ENCODE measurements around the gene CAMTA1. TPM values are rescaled to one million over a fixed set of nuclear protein-coding genes. Genes with fewer than 3 reads are reported as not detected.

The CAMTA1 gene
- total RNA-seq, 1 donor from 2014 or later, result 63.8 TPM

DNA sequence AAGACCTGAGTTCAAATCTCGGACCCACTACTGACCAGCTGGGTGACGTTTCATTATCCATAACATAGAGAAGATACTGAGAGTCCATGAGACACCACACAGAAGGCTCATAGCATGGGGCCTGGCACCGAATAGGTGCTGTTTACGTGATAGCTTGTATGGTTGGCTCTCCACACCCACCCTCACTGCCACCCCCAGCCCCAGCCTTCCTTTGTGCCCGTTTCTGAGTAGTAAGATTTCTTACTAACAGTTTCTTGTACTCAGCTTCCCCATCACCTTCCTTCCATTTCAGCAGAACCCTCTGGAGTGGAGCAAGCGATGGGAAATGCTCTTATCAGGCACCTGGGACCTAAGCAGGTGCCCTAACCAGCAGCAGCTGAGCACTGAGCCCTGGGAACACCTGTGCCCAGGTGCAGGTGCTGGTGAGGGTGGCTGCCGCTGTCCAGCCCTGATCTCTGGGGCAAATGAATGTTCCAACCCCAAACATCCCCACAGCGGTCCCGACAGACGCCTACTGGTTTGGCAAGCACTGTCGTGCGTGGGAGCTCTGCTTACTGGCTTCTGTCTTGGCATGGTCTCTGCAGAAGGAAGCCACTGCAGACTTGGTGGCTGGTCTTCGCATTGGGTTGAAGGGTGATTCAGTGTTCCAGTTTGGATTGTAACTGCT, 225.4 kb downstream of the CAMTA1 start:
- H3K27me3 Mint-ChIP-seq (ENCODE audit: low read depth), result peaks cover 34% of the 10 kb centered on the region
- H3K4me3 Mint-ChIP-seq (ENCODE audit: unreplicated experiment), result no peak overlapping the region
- no peak for DNase-seq (ENCODE audit: low spot score)
- TF ChIP-seq, protein P1, sequence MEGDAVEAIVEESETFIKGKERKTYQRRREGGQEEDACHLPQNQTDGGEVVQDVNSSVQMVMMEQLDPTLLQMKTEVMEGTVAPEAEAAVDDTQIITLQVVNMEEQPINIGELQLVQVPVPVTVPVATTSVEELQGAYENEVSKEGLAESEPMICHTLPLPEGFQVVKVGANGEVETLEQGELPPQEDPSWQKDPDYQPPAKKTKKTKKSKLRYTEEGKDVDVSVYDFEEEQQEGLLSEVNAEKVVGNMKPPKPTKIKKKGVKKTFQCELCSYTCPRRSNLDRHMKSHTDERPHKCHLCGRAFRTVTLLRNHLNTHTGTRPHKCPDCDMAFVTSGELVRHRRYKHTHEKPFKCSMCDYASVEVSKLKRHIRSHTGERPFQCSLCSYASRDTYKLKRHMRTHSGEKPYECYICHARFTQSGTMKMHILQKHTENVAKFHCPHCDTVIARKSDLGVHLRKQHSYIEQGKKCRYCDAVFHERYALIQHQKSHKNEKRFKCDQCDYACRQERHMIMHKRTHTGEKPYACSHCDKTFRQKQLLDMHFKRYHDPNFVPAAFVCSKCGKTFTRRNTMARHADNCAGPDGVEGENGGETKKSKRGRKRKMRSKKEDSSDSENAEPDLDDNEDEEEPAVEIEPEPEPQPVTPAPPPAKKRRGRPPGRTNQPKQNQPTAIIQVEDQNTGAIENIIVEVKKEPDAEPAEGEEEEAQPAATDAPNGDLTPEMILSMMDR (IDR thresholded peaks at IDR 0.05), result no peak
- H3K36me3 Mint-ChIP-seq (ENCODE audit: low read depth), result no peaks in the 10 kb centered on the region
- H3K4me1 Mint-ChIP-seq (ENCODE audit: low read depth), result no peaks in the 10 kb centered on the region
- no peaks in the 10 kb centered on the region for H3K9me3 Mint-ChIP-seq (ENCODE audit: low read depth)
- H3K27ac Mint-ChIP-seq (ENCODE audit: unreplicated experiment), result no peak overlapping the region

DNA sequence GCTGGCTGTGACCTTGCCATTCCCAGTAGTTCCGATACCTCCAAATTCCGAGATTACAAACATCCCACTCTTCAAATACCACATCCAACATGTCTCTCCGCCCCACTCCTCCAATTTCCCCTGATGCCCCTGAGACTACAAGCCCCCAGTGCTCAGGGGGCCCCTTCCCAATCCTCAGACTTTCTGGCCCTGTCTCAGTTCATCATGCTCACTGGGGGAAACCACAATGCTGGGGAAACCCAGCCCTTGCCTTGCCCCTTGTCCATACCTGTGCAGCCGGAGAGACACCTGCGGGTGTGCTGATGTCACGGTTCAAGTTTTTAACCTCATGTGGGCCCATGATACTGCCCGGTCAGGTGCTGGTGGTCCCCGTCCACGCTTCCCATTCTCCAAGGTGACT, 226.6 kb downstream of the CAMTA1 start:
- H3K9me3 Mint-ChIP-seq (ENCODE audit: low read depth), result no peaks in the 10 kb centered on the region
- H3K4me3 Mint-ChIP-seq (ENCODE audit: unreplicated experiment), result no peak overlapping the region
- DNase-seq (ENCODE audit: low spot score), result no peak
- TF ChIP-seq, protein P1 (IDR thresholded peaks at IDR 0.05), result no peak
- H3K27me3 Mint-ChIP-seq (ENCODE audit: low read depth), result peaks cover 27% of the 10 kb centered on the region
- no peaks in the 10 kb centered on the region for H3K4me1 Mint-ChIP-seq (ENCODE audit: low read depth)
- H3K27ac Mint-ChIP-seq (ENCODE audit: unreplicated experiment), result no peak overlapping the region
- H3K36me3 Mint-ChIP-seq (ENCODE audit: low read depth), result no peaks in the 10 kb centered on the region

DNA sequence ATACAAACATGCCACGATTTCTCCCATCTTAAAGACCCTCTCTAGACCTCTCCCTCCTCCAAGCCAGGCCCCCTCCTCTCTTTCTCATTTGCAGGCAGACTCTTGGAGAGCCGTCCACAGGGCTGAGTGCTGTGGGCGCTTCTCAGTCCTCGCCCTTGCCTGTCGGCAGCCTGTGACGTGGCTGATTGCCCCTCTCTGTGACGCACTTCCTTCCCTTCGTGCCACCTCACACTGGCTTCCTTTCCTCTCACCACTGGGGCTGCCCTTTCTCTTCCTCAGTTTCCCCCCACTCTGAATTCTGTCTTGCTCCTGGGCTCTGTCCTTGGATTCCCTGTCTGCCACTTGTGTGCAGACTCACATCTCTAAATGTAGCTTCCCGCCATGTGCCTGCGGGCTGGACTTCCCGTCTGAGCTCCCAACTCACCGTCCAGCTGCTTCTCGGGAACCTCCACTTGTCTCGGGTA, 227.2 kb downstream of the CAMTA1 start:
- H3K4me1 Mint-ChIP-seq (ENCODE audit: low read depth), result no peaks in the 10 kb centered on the region
- TF ChIP-seq, protein P1 (IDR thresholded peaks at IDR 0.05), result no peak
- no peak overlapping the region for H3K4me3 Mint-ChIP-seq (ENCODE audit: unreplicated experiment)
- H3K27ac Mint-ChIP-seq (ENCODE audit: unreplicated experiment), result no peak overlapping the region
- no peak for DNase-seq (ENCODE audit: low spot score)
- H3K27me3 Mint-ChIP-seq (ENCODE audit: low read depth), result peaks cover 26% of the 10 kb centered on the region
- no peaks in the 10 kb centered on the region for H3K36me3 Mint-ChIP-seq (ENCODE audit: low read depth)
- no peaks in the 10 kb centered on the region for H3K9me3 Mint-ChIP-seq (ENCODE audit: low read depth)

DNA sequence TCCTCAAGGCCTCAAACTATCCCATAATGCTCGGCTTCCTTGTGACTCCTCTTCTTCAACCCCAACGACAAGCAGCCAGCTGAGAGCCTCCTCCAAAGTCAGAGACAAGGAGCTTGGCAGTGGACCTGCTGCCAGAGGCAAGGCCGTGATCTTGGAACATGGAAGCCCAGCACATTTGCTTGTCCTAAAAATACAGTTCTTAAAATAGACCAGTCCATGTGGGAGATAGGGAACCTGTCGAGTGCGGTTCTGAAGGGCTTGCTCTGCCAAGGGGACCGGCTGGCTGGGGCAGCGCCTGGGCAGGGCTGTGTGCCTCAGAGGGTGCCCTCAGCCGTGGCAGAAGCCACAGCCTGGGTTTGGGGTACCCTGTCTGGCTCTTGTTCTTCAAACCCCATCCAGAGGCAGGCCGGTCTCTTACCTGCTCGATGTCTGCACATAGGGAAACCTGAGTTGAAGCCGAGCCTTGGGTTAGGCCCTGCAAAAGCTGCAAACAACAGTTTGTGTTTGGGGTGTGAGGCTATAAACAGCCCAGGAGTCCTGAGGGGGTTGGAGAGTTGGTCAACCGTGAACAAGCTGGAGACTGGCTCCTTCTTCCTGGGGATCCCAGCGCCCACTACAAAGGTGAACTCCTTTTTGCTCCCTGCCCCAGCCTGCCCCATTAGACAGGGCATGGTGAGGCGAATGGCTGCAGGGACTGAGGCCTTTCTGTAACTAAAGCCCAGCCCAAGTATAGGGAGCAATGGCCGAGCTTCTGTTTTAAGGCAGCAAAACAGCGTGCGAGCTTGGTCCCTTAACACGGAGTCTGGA, 228.8 kb downstream of the CAMTA1 start:
- no peak for DNase-seq (ENCODE audit: low spot score)
- TF ChIP-seq, protein P1 (IDR thresholded peaks at IDR 0.05), result no peak
- Mint-ChIP-seq H3K27ac (ENCODE audit: unreplicated experiment) (no peak overlapping the region), H3K4me3 (ENCODE audit: unreplicated experiment) (no peak overlapping the region), H3K27me3 (ENCODE audit: low read depth) (peaks cover 25% of the 10 kb centered on the region), H3K9me3 (ENCODE audit: low read depth) (no peaks in the 10 kb centered on the region), H3K4me1 (ENCODE audit: low read depth) (no peaks in the 10 kb centered on the region), H3K36me3 (ENCODE audit: low read depth) (no peaks in the 10 kb centered on the region)

DNA sequence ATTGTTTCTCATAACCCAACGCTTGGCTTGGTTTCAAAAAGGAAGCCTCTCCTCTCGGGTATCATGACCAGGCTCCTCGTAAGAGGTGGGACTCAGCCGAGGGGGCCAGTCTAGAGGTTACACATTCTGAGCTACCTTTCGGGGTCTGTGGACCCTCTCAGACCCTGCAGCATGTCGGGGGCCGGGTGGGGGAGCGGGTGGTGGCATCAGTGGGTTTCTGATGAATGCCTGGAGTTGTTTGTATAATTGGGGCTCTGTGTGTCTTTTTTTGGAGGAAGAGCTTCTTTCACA, 229.3 kb downstream of the CAMTA1 start:
- Mint-ChIP-seq H3K27ac (ENCODE audit: unreplicated experiment) (no peak overlapping the region), H3K4me1 (ENCODE audit: low read depth) (no peaks in the 10 kb centered on the region), H3K27me3 (ENCODE audit: low read depth) (peaks cover 31% of the 10 kb centered on the region), H3K4me3 (ENCODE audit: unreplicated experiment) (no peak overlapping the region), H3K36me3 (ENCODE audit: low read depth) (no peaks in the 10 kb centered on the region), H3K9me3 (ENCODE audit: low read depth) (no peaks in the 10 kb centered on the region)
- DNase-seq (ENCODE audit: low spot score), result no peak
- TF ChIP-seq, protein P1 (IDR thresholded peaks at IDR 0.05), result no peak
